ENCODE data around the gene TAF1C. TPM values are rescaled to one million over a fixed set of nuclear protein-coding genes. Genes with fewer than 3 reads are reported as not detected.

TAF1C gene
- total RNA-seq, 1 donor from 2014 or later = 43.2 TPM

DNA sequence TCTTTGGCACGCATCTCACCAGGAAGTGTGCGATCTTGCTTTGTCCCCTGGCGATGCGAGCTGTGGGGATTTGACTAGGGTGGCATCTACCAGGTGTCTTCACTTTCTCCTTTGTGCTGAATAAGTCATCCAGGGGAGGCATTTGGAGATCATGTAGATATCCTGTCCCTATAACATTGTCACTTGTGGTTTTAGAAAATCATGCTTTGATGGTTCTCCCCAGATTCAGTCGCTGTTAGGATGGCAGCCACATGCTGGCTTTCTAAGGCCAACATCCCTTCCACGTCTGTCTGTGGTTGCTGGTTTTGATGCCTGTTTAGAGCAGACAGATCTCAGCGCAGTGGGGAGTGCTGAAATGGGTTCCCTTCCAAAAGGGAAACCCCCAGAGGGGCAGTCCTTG is 6.6 kb upstream of the TAF1C start:
- DNase-seq (ENCODE audit: low spot score) (no peak), ATAC-seq (no peak)
- intact Hi-C loops (cut with DNase I) = no loop called here

- ATAC-seq (no peak), DNase-seq (ENCODE audit: low spot score) (no peak)
- intact Hi-C loops (cut with DNase I) = no loop called here
Measured at GRCh38 chr16:84191466-84191865, 4.6 kb upstream of the TAF1C start.

DNA sequence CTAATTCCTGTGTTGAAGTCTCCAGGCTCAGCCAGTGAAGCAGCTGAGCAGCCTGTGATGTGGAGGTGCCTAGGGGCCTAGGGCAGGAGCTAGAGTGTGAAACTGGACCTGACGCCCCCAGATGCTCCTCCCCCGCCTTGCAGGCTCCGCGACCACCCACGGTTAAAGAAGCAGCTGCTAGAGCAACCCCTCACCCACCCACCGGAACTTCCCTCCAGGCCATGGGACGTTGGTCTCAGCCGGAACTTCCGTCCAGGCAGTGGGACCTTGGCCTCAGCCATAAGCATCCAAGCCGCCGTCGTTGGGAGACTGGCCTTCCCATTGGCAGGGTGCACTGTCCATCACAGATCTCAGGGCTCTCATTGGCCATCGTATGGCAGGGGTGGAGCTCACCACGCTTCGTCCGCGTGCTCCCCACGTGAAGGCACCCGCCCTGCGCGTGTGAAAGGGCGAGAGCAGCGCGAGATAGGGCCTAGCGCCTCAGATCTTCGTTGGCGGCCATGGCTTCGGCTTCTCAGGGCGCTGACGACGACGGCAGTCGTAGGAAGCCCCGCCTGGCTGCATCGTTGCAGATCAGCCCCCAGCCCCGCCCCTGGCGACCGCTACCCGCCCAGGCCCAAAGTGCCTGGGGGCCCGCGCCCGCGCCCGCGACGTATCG is 4.0 kb upstream of the TAF1C start, which contains the start of gene ADAD2:
TSS of gene ADAD2 (plus strand) at position 427 of the 658 bp plus-strand sequence. CDS start at position 501, 74 bp downstream.
- no peak for ATAC-seq
- intact Hi-C loops (cut with DNase I) = no loop called here

DNA sequence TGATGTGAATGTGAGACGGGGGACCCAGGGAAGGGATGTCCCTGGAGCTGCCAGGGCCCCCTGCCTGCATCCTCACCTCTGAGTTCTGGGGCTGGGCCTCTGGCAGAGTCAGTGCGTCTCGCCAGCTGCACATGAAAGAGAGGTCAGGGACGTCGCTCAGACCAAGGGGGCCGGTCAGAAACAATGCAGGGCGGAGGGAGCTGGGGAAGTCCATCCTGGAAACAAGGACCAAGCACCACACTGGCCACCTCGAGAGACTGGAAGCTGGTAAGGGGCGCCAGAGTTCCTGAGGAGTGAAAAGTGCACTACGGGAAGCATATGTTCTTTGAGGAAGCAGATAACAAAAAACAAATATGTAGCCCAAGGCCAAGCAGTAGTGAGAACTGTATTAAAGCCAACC is 2.1 kb downstream of the TAF1C start:
- DNase-seq (ENCODE audit: low spot score) (peak; percentile 52), ATAC-seq (no peak)
- intact Hi-C loops (cut with DNase I) = loop anchor here (5.0 to 10.0 kb wide), 3 partner anchors 100 to 300 kb away; no protein-coding TSS in a partner anchor

More for the DNA sequence above, 4.0 kb upstream of the TAF1C start, which contains the start of gene ADAD2:
- no peak for DNase-seq (ENCODE audit: low spot score)

GRCh38 chr16:84183911-84184591 is 2.8 kb downstream of the TAF1C start:
- no peak for ATAC-seq
- peak; percentile 54 for DNase-seq (ENCODE audit: low spot score)
- intact Hi-C loops (cut with DNase I) = loop anchor here (10.0 kb wide), 2 partner anchors 99 to 301 kb away; no protein-coding TSS in a partner anchor

DNA sequence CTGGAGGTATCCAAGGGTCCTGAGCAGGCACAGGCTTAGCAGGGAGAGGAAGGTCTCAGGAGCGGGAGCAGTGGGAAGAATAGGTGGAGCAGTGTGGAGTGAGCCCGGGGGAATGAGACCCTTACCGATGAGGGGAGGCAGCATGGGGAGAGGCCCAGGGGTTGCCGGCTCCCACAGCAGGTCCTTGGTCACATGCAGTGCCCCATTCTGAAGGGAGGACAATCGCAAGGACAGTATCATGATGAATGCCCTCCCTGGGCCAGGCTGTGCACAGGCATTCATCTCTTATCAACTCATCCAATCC is 3.3 kb downstream of the TAF1C start:
- intact Hi-C loops (cut with DNase I) = loop anchor here (10.0 kb wide), 2 partner anchors 99 to 301 kb away; no protein-coding TSS in a partner anchor
- ATAC-seq (no peak), DNase-seq (ENCODE audit: low spot score) (no peak)

- no peak for DNase-seq (ENCODE audit: low spot score)
- no peak for ATAC-seq
- intact Hi-C loops (cut with DNase I) = loop anchor here (10.0 kb wide), 2 partner anchors 98 to 302 kb away; no protein-coding TSS in a partner anchor
Measured at GRCh38 chr16:84182680-84183571, 3.9 kb downstream of the TAF1C start.

DNA sequence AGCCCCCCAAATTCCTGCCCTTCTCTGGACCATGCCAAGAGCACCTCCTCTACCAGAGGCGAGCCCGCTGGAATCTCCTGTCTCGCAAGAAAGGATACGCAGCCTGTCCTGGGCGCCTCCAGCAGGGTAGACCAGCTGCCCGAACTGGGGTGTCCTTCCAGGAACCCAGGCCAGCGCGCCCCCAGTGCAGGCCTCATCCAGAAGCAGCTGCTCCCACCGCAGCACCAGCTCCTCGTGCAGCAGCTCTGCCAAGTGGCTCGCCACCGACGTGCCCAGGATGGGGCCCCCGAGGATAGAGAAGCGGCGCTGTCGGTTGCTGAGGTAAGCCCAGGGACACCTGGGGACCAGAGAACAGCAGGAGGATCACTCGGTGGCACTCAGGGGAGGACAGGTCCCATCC is 4.8 kb downstream of the TAF1C start:
- ATAC-seq (no peak), DNase-seq (ENCODE audit: low spot score) (no peak)
- intact Hi-C loops (cut with DNase I) = loop anchor here (10.0 kb wide), 2 partner anchors 97 to 303 kb away; no protein-coding TSS in a partner anchor

DNA sequence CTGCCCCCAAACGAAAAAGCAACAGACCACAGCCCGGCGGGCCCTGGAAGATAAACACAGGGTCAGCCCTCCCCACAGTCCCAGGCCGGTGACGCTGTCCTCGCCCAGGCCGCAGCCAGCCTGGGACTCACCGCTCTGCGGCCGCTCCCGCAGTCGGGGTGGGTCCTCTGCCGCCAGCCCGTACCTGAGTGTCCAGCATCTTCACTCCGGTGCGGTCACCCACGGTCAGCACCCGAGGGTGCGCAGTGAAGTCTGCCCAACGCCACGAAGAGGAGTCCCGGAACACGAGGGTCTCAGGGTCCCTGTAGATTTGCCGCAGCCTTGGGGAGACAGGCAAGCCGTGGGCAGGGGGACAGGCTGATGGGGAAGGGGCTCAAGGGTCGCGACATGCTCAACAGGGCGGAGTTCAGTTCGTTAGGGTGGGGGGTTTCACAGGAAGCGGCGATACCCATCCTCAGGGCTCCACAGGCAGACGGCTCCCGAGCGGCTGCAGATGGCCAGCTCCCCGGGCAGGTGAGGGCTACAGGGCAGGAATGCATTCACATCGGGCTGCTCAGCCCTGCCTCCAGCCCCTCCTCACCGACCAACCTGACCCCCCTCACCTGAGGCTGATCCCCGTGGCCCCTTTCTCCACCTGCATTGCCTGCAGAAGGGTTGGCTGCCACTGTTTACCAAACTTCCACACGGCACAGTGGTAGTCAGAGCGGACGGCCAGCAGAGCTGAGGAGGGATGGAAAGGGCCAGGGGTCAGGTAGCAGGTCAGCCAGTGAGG is 5.5 kb downstream of the TAF1C start:
- ATAC-seq = no peak
- intact Hi-C loops (cut with DNase I) = loop anchor here (10.0 kb wide), 2 partner anchors 97 to 303 kb away; no protein-coding TSS in a partner anchor
- no peak for DNase-seq (ENCODE audit: low spot score)

- ATAC-seq = no peak
- DNase-seq (ENCODE audit: low spot score) = no peak
- intact Hi-C loops (cut with DNase I) = loop anchor here (10.0 kb wide), 2 partner anchors 96 to 304 kb away; no protein-coding TSS in a partner anchor
Measured at GRCh38 chr16:84180519-84181140, 6.2 kb downstream of the TAF1C start.

GRCh38 chr16:84179612-84180320 is 7.1 kb downstream of the TAF1C start:
- ATAC-seq = no peak
- intact Hi-C loops (cut with DNase I) = loop anchor here (10.0 kb wide), 2 partner anchors 95 to 305 kb away; no protein-coding TSS in a partner anchor
- DNase-seq (ENCODE audit: low spot score) = no peak

DNA sequence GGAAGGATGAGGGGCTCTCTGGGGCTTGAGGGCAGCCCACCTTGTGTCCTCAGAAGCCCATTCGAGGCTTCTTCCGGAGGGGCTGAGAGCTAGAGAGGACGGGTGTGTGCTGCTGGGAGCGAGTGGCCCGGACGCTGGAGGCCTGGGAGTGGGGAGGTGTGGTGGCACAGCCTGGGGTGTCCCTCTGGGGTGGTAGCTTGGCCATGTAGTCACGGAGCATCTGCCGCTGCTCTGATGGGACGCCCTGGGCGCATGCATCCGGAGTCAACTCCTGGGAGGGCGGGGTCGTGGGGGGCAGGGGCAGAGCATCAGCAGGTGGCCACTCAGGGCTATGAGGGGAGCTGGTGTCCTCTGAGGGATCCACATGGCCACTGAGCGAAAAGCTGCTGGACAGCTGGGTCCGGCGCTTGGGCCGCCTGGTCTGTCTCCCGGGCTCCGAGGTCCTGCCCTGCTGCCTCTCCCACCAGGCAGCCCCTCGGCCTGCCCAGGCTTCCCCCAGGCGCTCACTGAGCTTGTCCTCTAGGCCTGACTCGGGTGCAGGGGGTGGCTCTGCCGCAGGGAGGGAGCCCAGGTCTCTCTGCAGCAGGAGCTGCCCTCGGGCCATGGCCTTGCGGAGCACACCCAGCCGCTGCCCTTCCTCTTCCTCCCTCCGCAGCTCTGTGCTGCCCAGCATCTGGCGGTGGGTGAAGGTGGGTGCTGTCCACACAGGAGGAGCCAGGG is 7.8 kb downstream of the TAF1C start:
- intact Hi-C loops (cut with DNase I) = no loop called here
- DNase-seq (ENCODE audit: low spot score) = no peak
- no peak for ATAC-seq

DNA sequence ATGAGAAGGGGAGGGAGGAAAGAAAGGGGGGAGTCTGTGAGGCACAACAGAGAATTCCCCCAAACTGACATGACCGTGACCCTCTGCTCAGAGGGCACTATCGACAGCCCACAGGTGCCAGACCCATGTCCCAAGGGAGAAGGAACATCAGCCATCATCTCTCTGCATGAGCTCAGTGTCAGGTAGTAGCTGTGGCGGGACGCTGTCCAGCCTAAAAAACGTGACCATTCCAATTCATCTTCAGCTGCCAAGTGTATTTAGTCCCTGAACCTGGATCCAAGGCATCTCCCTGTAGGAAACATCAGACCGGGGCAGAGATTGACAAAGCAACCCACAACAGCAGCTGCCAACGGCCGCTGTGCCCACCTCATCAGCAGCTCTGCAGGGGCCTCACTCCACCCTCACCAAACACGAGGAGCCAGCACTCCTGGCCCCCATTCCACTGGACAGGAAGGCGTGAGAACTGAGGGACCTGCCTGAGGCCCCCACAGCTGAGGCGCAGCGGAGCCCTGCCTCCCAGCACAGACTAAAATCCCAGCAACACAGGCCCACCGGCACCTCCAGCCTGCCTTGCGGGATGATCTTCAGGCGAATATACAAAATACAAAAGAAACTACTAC is 8.6 kb downstream of the TAF1C start:
- intact Hi-C loops (cut with DNase I) = no loop called here
- DNase-seq (ENCODE audit: low spot score) = no peak
- ATAC-seq = no peak

DNA sequence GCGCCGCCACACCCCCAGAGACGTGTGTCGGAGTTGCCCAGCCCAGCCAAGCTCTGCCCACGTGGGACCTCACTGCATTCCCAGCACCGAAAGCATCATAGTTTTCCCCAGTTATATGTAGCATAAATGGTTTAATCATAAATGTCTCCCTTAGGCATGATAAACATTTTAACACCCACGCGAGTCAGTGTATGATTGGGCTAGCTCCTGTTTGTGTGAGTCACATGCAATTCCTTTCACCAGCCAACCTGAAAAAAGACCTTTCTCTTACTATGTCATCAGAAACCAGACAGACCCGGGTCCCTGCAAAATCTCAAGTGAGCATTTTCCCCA is 9.2 kb downstream of the TAF1C start:
- no peak for DNase-seq (ENCODE audit: low spot score)
- peak; percentile 40 for ATAC-seq
- intact Hi-C loops (cut with DNase I) = no loop called here

DNA sequence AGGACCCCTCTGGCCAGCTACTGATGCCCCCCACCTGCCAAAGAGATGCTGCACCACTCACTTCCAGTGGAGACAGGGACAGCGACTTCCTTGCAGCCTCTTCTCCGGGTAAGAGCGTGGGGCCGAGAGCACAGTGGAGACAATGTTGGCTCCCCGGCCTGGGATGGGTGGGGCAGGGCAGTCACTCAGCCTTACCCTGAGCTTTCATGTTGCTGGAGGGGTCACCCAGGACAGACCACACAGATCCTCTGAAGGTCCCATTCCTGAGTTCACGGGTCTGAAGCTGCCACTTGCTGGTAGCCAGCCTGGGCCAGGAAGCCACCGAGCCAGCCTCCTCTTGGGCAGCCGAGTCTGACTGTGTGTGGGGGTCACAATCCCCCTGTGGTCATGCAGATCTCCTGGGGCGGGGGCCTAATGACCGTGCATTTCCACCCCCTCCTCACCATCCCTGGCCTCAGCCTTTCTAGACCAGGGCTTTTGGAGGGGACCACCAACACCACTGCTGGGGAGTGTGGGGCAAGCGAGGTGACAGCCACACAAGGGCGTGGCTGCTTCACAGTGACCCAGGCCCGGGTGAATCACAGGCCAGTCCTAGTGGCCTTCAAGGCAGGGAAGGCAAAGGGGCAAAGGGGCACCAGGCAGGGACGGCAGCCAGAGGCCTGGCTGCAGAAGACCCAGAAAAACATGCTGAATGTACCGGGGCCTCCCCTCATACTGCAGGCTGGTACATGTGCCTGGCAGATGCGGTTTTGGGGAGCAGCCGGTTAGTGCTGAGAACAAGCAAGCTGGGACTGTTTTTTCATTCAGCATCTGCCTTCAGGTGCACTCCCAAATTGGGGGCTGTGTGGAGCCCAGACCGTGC is 10.4 kb downstream of the TAF1C start:
- no peak for DNase-seq (ENCODE audit: low spot score)
- intact Hi-C loops (cut with DNase I) = no loop called here
- peak; percentile 13 for ATAC-seq

Data from sciatic nerve (tissue), 2 donors.